SK-N-SH (cell line): Measurements from ENCODE around the gene MRPL55. TPM values are rescaled to one million over a fixed set of nuclear protein-coding genes. Genes with fewer than 3 reads are reported as not detected.

Source experiments
- CTCF ChIA-PET: fragments of 300-600, 350-600 bp; formaldehyde crosslinking; extraction: SDS; loops from one replicate; lab custom pipeline; 2021; lab: Yijun Ruan, JAX
- POLR2A ChIA-PET: fragments of 350-600 bp; sonication (Branson Sonifier 250); formaldehyde crosslinking; extraction: SDS; loops from one replicate; lab custom pipeline; 2020; ENCODE audit warnings: antibody characterized with exemption, inconsistent platforms; lab: Yijun Ruan, JAX
- DNase-seq: peaks from one replicate; pipeline ENCODE4 v3.0.0; 2012
- H2AFZ ChIP-seq: fragments of 200-600 bp; sonication (generic); 2 replicates; pipeline ENCODE4 v1.8.1; 2016; ENCODE audit warnings: antibody characterized with exemption, mild to moderate bottlenecking, low read depth
- H3F3A ChIP-seq: fragments of 200-600 bp; sonication (generic); replicated peaks from 2 replicates; pipeline ENCODE3; 2016; ENCODE audit warnings: antibody characterized with exemption, mild to moderate bottlenecking; ENCODE audit not compliant: insufficient read depth
- H3K27ac ChIP-seq, 2 experiments: fragments of 200-500 bp in 1 of 2; fragments of 200-600 bp in 1 of 2; sonication (Bioruptor generic) in 1 of 2; sonication (generic), shearing (Covaris generic) in 1 of 2; 2 replicates each; pipeline versions ENCODE4 v1.5.1 to v1.6.1; 2014 to 2016; ENCODE audit warnings: low read depth in 2 of 2, inconsistent platforms in 1 of 2, low read length in 1 of 2, mild to moderate bottlenecking in 1 of 2, mixed read lengths in 1 of 2
- H3K27me3 ChIP-seq: fragments of 200-600 bp; sonication (generic), shearing (Covaris generic); 2 replicates; pipeline ENCODE4 v1.6.1; 2016; ENCODE audit warnings: mixed run types; ENCODE audit not compliant: insufficient read depth
- H3K36me3 ChIP-seq, 2 experiments: fragments of 200-500 bp in 1 of 2; fragments of 200-600 bp in 1 of 2; sonication (Bioruptor generic) in 1 of 2; sonication (generic) in 1 of 2; replicated peaks in 1 of 2; 2 replicates each; pipeline versions ENCODE3 to v1.5.1; 2014 to 2016; ENCODE audit warnings: low read length in 1 of 2, mild to moderate bottlenecking in 1 of 2; ENCODE audit not compliant: insufficient read depth in 2 of 2, control insufficient read depth in 1 of 2
- H3K4me1 ChIP-seq, 2 experiments: fragments of 200-500 bp in 1 of 2; fragments of 200-600 bp in 1 of 2; sonication (Bioruptor generic) in 1 of 2; sonication (generic), shearing (Covaris generic) in 1 of 2; 2 replicates each; pipeline versions ENCODE4 v1.5.1 to v1.6.1; 2014 to 2016; ENCODE audit warnings: low read depth in 1 of 2, low read length in 1 of 2, mixed run types in 1 of 2; ENCODE audit not compliant: insufficient read depth in 2 of 2, control insufficient read depth in 1 of 2
- H3K4me2 ChIP-seq: fragments of 200-600 bp; sonication (generic), shearing (Covaris generic); 2 replicates; pipeline ENCODE4 v1.6.1; 2017; ENCODE audit warnings: mixed run types
- H3K4me3 ChIP-seq, 2 experiments: fragments of 200-500 bp in 1 of 2; fragments of 200-600 bp in 1 of 2; sonication (Bioruptor generic) in 1 of 2; sonication (generic), shearing (Covaris generic) in 1 of 2; 2 replicates each; pipeline versions ENCODE4 v1.5.1 to v1.8.1; 2014 to 2016; ENCODE audit warnings: low read depth in 2 of 2, inconsistent platforms in 1 of 2, low read length in 1 of 2, mild to moderate bottlenecking in 1 of 2, mixed read lengths in 1 of 2, moderate library complexity in 1 of 2
- H3K79me2 ChIP-seq: fragments of 200-600 bp; sonication (generic); 2 replicates; pipeline ENCODE4 v1.8.1; 2017; ENCODE audit warnings: mild to moderate bottlenecking; ENCODE audit not compliant: insufficient read depth
- H3K9ac ChIP-seq: fragments of 200-600 bp; sonication (generic); 2 replicates; pipeline ENCODE4 v1.6.1; 2017; ENCODE audit warnings: mixed run types
- H3K9me2 ChIP-seq: fragments of 200-600 bp; sonication (generic); 2 replicates; pipeline ENCODE4 v1.6.1; 2017; ENCODE audit warnings: mixed run types
- H3K9me3 ChIP-seq: fragments of 200-600 bp; sonication (generic); 2 replicates; pipeline ENCODE4 v1.6.1; 2017; ENCODE audit warnings: mixed run types, mild to moderate bottlenecking, moderate library complexity
- H4K20me1 ChIP-seq: fragments of 200-600 bp; sonication (generic); 2 replicates; pipeline ENCODE4 v1.6.1; 2017; ENCODE audit warnings: mild to moderate bottlenecking, mixed run types; ENCODE audit not compliant: insufficient read depth
- FOSL2 ChIP-seq: IDR thresholded peaks from 2 replicates; pipeline ENCODE4 v1.4.0; 2012; ENCODE audit warnings: low read depth, mild to moderate bottlenecking, moderate library complexity, borderline replicate concordance
- FOXJ3 ChIP-seq: sonication (generic); formaldehyde crosslinking; IDR thresholded peaks from 2 replicates; pipeline ENCODE4 v1.5.1; 2020; ENCODE audit warnings: mild to moderate bottlenecking, missing genetic modification reagents
- NFIC ChIP-seq: IDR thresholded peaks from 2 replicates; pipeline ENCODE4 v1.4.0; 2012; ENCODE audit warnings: borderline replicate concordance
- NRF1 ChIP-seq: IDR thresholded peaks from 2 replicates; pipeline ENCODE4 v1.6.1; 2012; ENCODE audit warnings: low read depth, mild to moderate bottlenecking, low read length
- POLR2AphosphoS5 ChIP-seq: IDR thresholded peaks from 2 replicates; pipeline ENCODE4 v1.6.1; 2012; ENCODE audit warnings: low read depth, low read length
- RCOR1 ChIP-seq: fragments of 150-350 bp; IDR thresholded peaks from 2 replicates; pipeline ENCODE4 v1.6.1; 2017; ENCODE audit warnings: antibody characterized with exemption, low read length
- RFX5 ChIP-seq: IDR thresholded peaks from 2 replicates; pipeline ENCODE4 v1.6.1; 2012; ENCODE audit warnings: mild to moderate bottlenecking, improper control_type of control experiment, low read length
- TAF1 ChIP-seq: IDR thresholded peaks from 2 replicates; pipeline ENCODE4 v1.6.1; 2012; ENCODE audit warnings: low read depth, mild to moderate bottlenecking, low read length, moderate library complexity, borderline replicate concordance
- TCF12 ChIP-seq: IDR thresholded peaks from 2 replicates; pipeline ENCODE4 v1.4.0; 2012
- TEAD4 ChIP-seq: IDR thresholded peaks from 2 replicates; pipeline ENCODE4 v1.4.0; 2012; ENCODE audit warnings: mild to moderate bottlenecking, borderline replicate concordance; ENCODE audit not compliant: insufficient read depth
- WGBS: methylation state at CpG from one replicate; pipeline ENCODE4 v1.1.6; 2017; ENCODE audit warnings: low lambda C conversion rate; 5-methylcytosine and 5-hydroxymethylcytosine counted together
- polyA plus RNA-seq, 3 experiments: library from polyadenylated mRNA; depleted of rRNA; stranded (reverse); fragments of >200 nt; gene quantifications; 2 replicates each; pipeline ENCODE4 v1.2.3, GENCODE V29; 2012
- TF ChIP-seq, protein P1 (sequence below): IDR thresholded peaks from 2 replicates; pipeline ENCODE4 v1.6.1; 2012; ENCODE audit warnings: mild to moderate bottlenecking, low read depth, low read length, moderate library complexity
- TF ChIP-seq, protein P2 (sequence below): IDR thresholded peaks from 2 replicates; pipeline ENCODE4 v1.4.0; 2012; ENCODE audit warnings: low read depth, borderline replicate concordance
- TF ChIP-seq, protein P3 (sequence below): IDR thresholded peaks from 2 replicates; pipeline ENCODE4 v1.4.0; 2012; ENCODE audit warnings: low read depth

MRPL55 gene
- polyA plus RNA-seq, 1 of the 3 experiments (the other 2 are of a cell fraction), result 75.3 TPM

DNA sequence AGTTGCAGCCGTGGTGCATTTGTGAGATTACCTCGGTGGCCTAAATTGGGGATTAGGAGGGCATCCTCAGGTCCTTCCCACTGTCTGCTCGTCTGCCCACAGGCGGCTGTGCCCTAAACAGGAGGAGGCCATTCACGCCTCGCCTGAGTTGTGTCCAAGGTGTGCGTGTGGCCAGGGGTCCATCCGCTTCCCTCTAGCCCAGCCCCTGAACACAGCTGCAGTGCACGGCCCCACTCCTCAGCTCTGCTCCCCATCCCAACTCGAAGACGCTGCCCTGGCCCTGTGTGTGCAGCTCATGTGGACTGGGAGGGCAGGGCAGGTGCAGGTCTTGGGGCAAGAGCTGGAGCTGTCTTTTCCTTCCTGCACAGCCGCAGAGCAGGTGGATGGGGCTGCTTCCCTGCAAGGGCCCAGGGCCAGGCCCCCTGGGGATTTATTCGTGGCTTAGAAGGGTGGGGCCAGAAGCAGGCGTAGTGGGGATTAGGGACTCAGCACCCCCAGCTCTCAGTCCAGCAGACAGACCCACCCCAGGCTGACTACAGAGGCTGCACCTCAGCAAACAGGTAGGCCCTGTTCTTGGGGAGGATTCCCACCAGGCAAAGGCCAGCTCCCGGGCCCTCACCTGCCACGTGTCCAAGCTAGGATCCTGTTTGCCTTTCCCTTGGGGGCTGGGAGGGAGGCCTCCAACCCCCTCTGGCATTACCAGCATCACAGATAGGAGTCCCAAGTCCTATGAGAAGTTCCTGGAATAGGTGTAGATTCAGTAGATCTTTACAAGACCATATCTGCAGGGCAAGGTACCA lies 35.3 kb upstream of the MRPL55 start (continued):
- TF ChIP-seq, protein P1, sequence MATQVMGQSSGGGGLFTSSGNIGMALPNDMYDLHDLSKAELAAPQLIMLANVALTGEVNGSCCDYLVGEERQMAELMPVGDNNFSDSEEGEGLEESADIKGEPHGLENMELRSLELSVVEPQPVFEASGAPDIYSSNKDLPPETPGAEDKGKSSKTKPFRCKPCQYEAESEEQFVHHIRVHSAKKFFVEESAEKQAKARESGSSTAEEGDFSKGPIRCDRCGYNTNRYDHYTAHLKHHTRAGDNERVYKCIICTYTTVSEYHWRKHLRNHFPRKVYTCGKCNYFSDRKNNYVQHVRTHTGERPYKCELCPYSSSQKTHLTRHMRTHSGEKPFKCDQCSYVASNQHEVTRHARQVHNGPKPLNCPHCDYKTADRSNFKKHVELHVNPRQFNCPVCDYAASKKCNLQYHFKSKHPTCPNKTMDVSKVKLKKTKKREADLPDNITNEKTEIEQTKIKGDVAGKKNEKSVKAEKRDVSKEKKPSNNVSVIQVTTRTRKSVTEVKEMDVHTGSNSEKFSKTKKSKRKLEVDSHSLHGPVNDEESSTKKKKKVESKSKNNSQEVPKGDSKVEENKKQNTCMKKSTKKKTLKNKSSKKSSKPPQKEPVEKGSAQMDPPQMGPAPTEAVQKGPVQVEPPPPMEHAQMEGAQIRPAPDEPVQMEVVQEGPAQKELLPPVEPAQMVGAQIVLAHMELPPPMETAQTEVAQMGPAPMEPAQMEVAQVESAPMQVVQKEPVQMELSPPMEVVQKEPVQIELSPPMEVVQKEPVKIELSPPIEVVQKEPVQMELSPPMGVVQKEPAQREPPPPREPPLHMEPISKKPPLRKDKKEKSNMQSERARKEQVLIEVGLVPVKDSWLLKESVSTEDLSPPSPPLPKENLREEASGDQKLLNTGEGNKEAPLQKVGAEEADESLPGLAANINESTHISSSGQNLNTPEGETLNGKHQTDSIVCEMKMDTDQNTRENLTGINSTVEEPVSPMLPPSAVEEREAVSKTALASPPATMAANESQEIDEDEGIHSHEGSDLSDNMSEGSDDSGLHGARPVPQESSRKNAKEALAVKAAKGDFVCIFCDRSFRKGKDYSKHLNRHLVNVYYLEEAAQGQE, result no peak
- no peak for TF ChIP-seq NRF1
- TF ChIP-seq FOSL2, result no peak
- no peak for TF ChIP-seq POLR2AphosphoS5
- TF ChIP-seq TAF1, result no peak

DNA sequence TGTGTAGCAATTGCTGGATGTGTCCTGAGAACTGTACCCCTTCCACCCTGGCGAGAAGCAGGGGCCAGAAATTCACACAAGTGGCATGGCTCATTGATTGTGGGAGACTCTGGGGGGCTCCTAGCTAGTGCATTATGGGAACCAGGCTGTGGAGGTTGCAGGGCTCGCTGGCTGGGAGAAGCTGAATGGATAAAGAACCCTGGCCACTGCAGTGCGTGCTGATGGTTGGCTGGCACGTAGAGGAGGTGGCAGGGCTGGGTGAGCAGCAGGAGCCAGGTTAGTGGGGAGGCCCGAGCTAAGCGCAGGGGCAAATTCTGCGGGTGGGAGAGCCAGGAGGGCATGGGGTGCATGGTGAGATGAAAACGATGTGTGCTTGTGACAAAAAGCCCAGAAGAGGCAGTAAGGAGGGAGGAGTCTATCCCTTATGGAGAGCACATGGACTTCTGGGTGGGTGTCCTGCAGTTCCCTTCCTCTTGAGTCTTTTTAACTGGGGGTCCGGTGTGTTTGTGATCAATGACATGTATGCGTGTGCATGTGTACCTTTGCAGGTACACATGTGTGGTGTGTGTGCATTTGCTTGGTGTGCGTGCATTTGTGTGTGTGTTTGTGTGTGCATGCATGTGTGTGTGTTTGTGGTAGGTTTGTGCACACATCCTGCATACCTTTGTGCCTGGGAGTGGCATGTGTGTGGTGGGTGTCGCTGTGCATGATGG lies 34.5 kb upstream of the MRPL55 start:
- WGBS, result 89% methylated on average over 12 of the region's 12 CpGs
- no peak overlapping the region for H3K9ac ChIP-seq
- H3K9me3 ChIP-seq, result no peaks in the 10 kb centered on the region
- peaks cover 69% of the 10 kb centered on the region for H4K20me1 ChIP-seq
- peaks cover 23% of the 10 kb centered on the region in 2 experiments; a peak in 2 of 4 replicates for H3K4me1 ChIP-seq
- no peak overlapping the region for H3K4me3 ChIP-seq
- ChIA-PET POLR2A (interaction anchor here (1.1 kb wide), 1 partner anchor 9 kb away, joined by 3 read pairs; no protein-coding TSS in a partner anchor), CTCF (interaction anchor here (1.7 to 5.4 kb wide), 2 partner anchors 13 to 22 kb away, joined by 5 to 24 read pairs; partner anchors contain the start of gene IBA57)
- no peaks in the 10 kb centered on the region for H3K27me3 ChIP-seq
- no peak overlapping the region for H2AFZ ChIP-seq
- TF ChIP-seq, protein P2, sequence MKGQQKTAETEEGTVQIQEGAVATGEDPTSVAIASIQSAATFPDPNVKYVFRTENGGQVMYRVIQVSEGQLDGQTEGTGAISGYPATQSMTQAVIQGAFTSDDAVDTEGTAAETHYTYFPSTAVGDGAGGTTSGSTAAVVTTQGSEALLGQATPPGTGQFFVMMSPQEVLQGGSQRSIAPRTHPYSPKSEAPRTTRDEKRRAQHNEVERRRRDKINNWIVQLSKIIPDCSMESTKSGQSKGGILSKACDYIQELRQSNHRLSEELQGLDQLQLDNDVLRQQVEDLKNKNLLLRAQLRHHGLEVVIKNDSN, result no peak
- no peak for TF ChIP-seq FOXJ3 (CRISPR knock-in tag)
- TF ChIP-seq NRF1, result no peak
- TF ChIP-seq RCOR1, result no peak
- TF ChIP-seq TCF12, result no peak
- TF ChIP-seq, protein P3, sequence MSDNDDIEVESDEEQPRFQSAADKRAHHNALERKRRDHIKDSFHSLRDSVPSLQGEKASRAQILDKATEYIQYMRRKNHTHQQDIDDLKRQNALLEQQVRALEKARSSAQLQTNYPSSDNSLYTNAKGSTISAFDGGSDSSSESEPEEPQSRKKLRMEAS, result no peak
- TF ChIP-seq TEAD4, result no peak
- TF ChIP-seq TAF1, result no peak
- no peak for TF ChIP-seq NFIC
- no peak for TF ChIP-seq FOSL2
- TF ChIP-seq RFX5, result no peak
- DNase-seq, result peak; percentile 15
- no peaks in the 10 kb centered on the region for H3F3A ChIP-seq
- peaks cover 4 to 31% of the 10 kb centered on the region in 2 experiments for H3K36me3 ChIP-seq
- peaks cover 69% of the 10 kb centered on the region for H3K79me2 ChIP-seq
- peak overlapping the region; percentile 100; the same call in 1 of the 2 replicates for H3K4me2 ChIP-seq
- no peaks in the 10 kb centered on the region for H3K9me2 ChIP-seq
- H3K27ac ChIP-seq, result no peak overlapping the region
